ENCODE results near the gene TMEM270. TPM values are rescaled to one million over a fixed set of nuclear protein-coding genes. Genes with fewer than 3 reads are reported as not detected.

The TMEM270 gene
- total RNA-seq, 2 donors from 2014 or later = not detected

GRCh38 chr7:73861305-73861704, 346 bp downstream of the TMEM270 start:
- H3K27ac Mint-ChIP-seq = no peak overlapping the region
- no peak for TF ChIP-seq CTCF (conservative IDR thresholded peaks at IDR 0.05)
- H3K27me3 Mint-ChIP-seq (ENCODE audit: insufficient read depth) = peaks cover 27% of the 10 kb centered on the region
- no peak overlapping the region for H3K9ac ChIP-seq (ENCODE audit: extremely low read depth, low read length, poor library complexity, severe bottlenecking)
- H3K4me3 ChIP-seq (ENCODE audit: low read length) = no peak overlapping the region
- no peak overlapping the region for H3K4me3 Mint-ChIP-seq
- H3K9me3 Mint-ChIP-seq = peaks cover 18% of the 10 kb centered on the region
- H3K36me3 ChIP-seq (ENCODE audit: control insufficient read depth, insufficient read depth, low read length) = no peaks in the 10 kb centered on the region
- no peaks in the 10 kb centered on the region for H3K4me1 ChIP-seq (ENCODE audit: control insufficient read depth, insufficient read depth, low read length)
- peaks cover 12% of the 10 kb centered on the region for H3K27me3 ChIP-seq (ENCODE audit: control insufficient read depth, insufficient read depth, low read length, poor library complexity, severe bottlenecking)
- 94 to 97% methylated on average over 9 to 12 of the region's 12 CpGs for WGBS, 2 experiments (ENCODE audit: insufficient coverage in 1 of 2, insufficient read length in 1 of 2)
- DNase-seq = no peak
- peaks cover 5% of the 10 kb centered on the region for H3K9me3 ChIP-seq (ENCODE audit: control insufficient read depth, low read length)
- no peak overlapping the region for H3K27ac ChIP-seq (ENCODE audit: low read depth, low read length)
- H3K36me3 Mint-ChIP-seq (ENCODE audit: low read depth) = no peaks in the 10 kb centered on the region
- no peaks in the 10 kb centered on the region for H3K4me1 Mint-ChIP-seq

DNA sequence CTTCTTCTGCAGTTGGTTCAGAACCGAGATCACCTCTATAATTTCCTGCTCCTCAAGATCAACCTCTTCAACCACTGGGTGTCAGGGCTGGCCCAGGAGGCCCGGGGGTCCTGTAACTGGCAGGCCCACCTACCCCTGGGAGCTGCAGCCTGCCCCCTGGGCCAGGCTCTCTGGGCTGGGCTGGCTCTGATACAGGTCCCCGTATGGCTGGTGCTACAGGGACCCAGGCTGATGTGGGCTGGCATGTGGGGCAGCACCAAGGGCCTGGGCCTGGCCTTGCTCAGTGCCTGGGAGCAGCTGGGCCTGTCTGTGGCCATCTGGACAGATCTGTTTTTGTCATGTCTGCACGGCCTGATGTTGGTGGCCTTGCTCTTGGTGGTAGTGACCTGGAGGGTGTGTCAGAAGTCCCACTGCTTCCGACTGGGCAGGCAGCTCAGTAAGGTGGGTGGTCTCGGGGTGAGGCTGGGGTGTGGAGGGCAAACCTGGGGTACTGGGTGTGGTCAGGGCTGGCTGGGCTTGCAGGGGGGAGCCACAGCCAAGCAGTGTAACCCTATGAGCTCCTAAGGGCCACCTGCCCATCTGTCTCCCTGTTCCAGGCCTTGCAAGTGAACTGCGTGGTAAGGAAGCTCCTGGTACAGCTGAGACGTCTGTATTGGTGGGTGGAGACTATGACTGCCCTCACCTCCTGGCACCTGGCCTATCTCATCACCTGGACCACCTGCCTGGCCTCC, 4.2 kb downstream of the TMEM270 start:
- WGBS, 2 experiments (ENCODE audit: insufficient coverage in 1 of 2, insufficient read length in 1 of 2) = 77 to 86% methylated on average over 6 to 8 of the region's 8 CpGs
- peaks cover 3% of the 10 kb centered on the region for H3K27me3 Mint-ChIP-seq (ENCODE audit: insufficient read depth)
- no peak overlapping the region for H3K4me3 Mint-ChIP-seq
- no peak overlapping the region for H3K27ac Mint-ChIP-seq
- no peak for TF ChIP-seq CTCF (conservative IDR thresholded peaks at IDR 0.05)
- Histone ChIP-seq H3K9me3 (ENCODE audit: control insufficient read depth, low read length) (no peaks in the 10 kb centered on the region), H3K27me3 (ENCODE audit: control insufficient read depth, insufficient read depth, low read length, poor library complexity, severe bottlenecking) (no peaks in the 10 kb centered on the region), H3K4me1 (ENCODE audit: control insufficient read depth, insufficient read depth, low read length) (no peaks in the 10 kb centered on the region), H3K36me3 (ENCODE audit: control insufficient read depth, insufficient read depth, low read length) (no peaks in the 10 kb centered on the region), H3K4me3 (ENCODE audit: low read length) (no peak overlapping the region), H3K9ac (ENCODE audit: extremely low read depth, low read length, poor library complexity, severe bottlenecking) (no peak overlapping the region), H3K27ac (ENCODE audit: low read depth, low read length) (no peak overlapping the region)
- no peak for DNase-seq
- H3K36me3 Mint-ChIP-seq (ENCODE audit: low read depth) = no peaks in the 10 kb centered on the region
- peaks cover 8% of the 10 kb centered on the region for H3K9me3 Mint-ChIP-seq
- peaks cover 4% of the 10 kb centered on the region for H3K4me1 Mint-ChIP-seq

DNA sequence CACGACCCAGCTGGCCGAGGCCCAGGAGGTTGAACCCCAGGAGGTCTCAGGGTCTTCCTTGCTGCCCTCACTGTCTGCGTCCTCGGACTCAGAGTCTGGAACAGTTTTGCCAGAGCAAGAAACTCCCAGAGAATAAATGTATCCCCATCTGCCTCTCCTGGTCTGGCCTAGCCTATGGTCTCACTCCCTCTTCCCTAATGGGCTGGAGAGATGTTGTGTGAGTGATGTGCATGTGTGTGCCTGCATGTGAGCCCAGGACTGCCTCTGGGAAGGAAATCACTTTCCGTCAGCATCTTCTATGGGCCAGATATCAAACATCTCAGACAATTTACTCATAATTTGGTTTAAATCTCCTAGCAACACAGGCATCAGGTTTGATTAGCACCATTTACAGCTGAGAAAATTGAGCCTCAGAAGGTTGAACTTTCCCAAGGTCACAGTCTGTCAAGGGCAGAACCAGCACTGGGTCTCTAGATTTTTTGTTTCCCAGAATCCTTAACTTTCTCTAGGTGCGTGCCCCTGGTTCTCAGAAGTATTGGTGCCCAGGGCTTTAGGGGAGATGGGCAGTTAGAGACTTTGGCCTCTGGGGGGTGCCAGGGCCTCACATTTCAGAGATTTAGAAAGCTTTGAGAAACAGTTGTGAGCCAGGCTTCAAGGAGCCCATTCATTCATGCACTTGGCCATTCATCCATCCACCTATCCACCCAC, 4.9 kb downstream of the TMEM270 start:
- no peaks in the 10 kb centered on the region for H3K9me3 ChIP-seq (ENCODE audit: control insufficient read depth, low read length)
- peak; percentile 83 for DNase-seq
- Mint-ChIP-seq H3K9me3 (peaks cover 2% of the 10 kb centered on the region), H3K4me1 (peaks cover 6% of the 10 kb centered on the region), H3K4me3 (no peak overlapping the region), H3K27me3 (ENCODE audit: insufficient read depth) (peaks cover 7% of the 10 kb centered on the region), H3K27ac (no peak overlapping the region), H3K36me3 (ENCODE audit: low read depth) (no peaks in the 10 kb centered on the region)
- H3K4me1 ChIP-seq (ENCODE audit: control insufficient read depth, insufficient read depth, low read length) = no peaks in the 10 kb centered on the region
- H3K36me3 ChIP-seq (ENCODE audit: control insufficient read depth, insufficient read depth, low read length) = no peaks in the 10 kb centered on the region
- no peak overlapping the region for H3K4me3 ChIP-seq (ENCODE audit: low read length)
- H3K9ac ChIP-seq (ENCODE audit: extremely low read depth, low read length, poor library complexity, severe bottlenecking) = no peak overlapping the region
- no peaks in the 10 kb centered on the region for H3K27me3 ChIP-seq (ENCODE audit: control insufficient read depth, insufficient read depth, low read length, poor library complexity, severe bottlenecking)
- 86 to 93% methylated on average over 3 to 6 of the region's 6 CpGs for WGBS, 2 experiments (ENCODE audit: insufficient coverage in 1 of 2, insufficient read length in 1 of 2)
- peak; percentile 82 for TF ChIP-seq CTCF (conservative IDR thresholded peaks at IDR 0.05)
- no peak overlapping the region for H3K27ac ChIP-seq (ENCODE audit: low read depth, low read length)

Data from endodermal cell (in vitro differentiated cells).